ENCODE data around the gene ADGRA1.
"Not testable (repeated sequence)": the region's sequence is repeated elsewhere in the genome, so short reads cannot be mapped to it uniquely, and the experiment has no call there.

ADGRA1 gene

DNA sequence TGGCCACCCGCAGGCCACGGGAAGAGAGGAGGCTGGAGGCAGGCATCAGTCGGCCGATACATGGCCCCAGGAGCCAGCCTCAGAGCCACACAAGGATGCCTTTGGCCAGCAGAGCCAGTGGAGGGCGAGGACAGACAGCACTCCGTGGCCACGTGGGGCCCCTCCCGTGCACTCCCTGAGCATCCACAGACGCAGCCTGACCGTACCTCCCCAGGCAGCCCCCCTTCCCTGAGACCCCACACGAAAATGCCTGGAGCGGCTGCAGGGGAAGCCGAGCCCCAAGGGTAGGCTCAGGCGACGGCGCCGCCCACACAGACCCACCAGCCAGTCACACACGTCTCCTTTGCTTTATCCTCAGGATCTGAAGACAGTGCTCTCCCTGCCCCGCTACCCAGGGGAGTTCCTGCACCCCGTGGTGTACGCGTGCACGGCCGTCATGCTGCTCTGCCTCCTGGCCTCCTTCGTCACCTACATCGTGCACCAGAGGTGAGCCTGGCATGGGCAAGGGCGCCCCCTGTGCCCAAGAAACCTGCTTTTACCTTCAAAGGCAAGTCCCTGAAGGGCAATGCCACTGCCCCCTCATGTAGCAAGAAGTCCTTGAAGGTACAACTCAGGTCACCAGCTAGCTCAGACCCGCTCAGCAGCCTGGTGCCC, 9.0 kb downstream of the ADGRA1 start:
- DNase-seq = no peak

DNA sequence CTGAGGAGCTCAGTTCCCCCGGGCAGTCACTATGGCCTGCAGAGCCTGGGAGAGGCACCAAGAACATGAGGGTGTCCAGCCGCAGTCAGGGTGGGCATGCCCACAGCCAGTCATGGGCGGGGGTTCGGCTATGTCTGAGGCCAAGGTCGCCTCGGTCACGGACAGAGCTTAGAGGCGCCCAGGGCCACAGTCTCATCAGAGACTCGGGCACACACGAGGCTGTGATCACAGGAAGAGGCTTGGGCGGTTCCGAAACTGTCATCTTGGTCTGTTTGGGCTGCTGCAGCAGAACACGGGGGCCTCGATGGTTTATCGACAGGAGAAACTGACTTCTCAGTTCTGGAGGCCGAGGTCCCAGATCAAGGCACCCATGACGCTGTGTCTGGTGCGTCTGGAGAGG, 9.7 kb downstream of the ADGRA1 start:
- no peak for DNase-seq

DNA sequence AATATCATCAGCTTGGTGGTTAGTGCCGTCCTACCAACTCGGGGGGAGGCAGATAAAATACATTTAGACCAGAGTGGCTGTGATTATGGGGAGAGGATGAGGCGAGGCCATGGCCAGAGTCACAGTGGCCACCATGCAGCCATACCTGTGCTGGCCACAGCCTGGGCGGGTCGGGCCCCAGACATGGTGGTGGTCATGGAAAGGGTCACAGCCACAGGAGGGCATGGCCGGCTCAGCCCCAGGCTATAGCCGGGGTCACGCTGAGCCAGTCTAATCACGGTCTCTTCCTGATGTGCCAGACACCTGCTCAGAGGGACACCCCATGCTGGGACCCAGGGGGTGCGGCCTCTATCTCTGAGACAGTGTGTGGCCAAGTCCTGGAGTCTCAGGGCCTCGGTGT, 10.2 kb downstream of the ADGRA1 start:
- no peak for DNase-seq

DNA sequence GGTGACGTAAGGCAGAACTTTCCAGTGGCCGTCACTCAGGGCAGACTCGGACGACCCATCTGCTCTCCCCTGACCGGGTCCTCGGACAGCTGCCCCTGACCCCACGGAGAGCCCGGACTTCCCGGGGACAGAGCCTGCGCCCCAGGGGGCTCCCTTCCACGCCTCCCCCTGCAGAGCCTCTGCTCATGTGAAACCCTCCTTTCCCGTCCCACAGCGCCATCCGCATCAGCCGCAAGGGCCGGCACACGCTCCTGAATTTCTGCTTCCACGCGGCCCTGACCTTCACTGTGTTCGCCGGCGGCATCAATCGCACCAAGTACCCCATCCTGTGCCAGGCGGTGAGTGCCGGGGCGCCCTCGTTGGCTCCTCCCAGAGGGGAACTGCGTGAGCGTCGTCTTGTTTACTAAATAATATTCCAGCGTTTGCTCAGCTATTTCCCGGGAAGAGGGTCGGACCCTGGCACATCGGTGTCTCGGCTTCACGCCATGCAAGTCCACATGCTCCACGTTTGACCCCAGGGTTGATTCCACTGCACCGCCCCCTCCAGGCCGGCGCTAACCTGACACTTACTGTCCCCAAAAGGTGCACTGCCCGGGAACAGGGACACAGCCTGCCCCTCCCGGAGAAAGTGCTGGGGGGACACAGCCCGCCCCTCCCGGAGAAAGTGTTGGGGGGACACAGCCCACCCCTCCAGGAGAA, 10.9 kb downstream of the ADGRA1 start:
- no peak for DNase-seq

DNA sequence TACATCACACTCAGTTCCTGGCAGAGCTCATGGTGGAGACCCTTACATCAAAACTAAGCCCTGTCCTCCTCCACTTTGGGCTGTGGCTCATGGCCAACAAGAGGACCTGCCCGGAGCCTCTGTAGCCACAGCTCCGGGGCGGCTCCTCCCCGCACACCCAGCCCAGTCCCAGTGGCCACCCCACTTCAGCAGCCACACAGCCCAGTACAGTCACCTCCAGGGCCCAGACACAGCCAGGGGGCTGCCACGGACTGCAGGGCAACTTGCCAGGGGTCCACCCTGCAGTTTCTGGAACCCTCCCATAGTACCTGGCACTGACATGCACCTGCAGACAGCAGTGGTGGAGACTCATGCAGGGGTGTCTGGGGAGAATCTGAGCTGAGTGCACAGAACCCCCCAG, 11.8 kb downstream of the ADGRA1 start:
- no peak for DNase-seq

DNA sequence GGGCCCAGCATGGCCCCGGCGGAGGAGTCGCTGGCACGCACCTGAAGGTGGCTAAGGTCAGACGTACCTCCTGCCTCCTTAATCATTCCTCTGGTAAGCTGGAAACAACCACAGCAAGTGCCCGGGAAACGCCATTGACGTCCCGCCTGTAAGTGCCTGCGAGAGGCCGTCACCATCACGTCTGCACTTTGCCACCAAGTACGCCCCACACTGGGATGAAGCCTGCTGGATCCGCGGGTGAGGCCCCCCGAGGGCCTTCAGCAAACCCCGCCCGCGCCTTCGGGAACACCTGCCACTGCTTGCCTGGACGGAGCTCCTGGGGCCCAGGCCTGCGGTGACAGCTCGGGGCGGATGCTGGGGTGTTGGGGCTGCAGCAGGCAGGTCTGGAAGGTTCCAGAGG, 12.5 kb downstream of the ADGRA1 start:
- no peak for DNase-seq

DNA sequence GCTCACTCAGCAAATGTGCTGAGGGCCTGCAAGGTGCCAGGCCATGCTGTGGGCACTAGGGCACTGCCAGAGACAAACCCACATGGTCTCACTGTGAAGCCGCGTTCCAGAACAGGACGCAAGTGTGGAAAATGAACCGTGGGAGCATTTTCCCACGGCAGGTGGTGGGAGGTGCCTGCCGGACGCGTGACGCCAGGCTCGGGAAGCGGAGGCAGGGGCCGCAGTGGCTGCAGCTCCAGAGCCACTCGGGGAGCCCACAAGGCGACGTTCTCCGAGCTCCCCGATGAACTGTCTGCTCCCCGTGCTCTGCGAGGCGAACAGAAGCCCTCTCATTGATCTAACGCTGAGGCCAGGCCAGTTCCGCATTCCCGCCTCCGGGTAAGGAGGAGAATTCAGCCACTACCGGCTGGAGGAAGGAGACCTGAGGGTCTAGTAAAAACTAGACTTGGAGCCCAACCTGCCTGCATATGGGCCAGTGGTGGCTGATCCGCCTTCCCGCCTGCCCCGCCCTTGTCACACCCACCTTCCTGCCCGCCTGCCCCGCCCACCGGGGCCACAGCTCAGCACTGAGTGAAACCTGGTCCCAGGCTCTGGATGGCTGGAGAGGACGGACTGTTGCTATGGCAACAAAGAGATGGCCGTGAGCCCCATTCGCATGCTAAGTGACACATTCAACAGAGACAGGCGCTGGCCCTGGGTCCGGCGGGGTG, 13.1 kb downstream of the ADGRA1 start:
- DNase-seq = no peak

DNA sequence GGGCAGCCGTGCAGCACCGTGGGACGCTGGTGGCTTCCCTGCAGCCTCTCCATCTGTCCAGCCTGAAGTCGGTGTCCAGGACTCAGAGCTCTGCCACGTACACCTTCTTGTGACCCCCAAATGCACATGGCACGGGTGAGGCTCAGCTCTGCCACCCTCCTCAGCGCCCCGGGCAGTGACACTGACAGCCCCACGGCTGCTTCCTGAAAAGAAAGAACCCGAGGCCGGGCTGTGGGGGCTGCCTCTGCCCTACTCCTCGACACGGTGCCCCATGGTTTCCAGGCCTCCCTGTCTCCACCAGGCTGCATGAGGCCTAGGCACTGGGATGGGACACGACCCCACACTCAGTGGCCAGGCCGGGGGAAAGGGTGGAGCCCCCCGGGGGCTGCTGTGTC, 13.7 kb downstream of the ADGRA1 start:
- no peak for DNase-seq

DNA sequence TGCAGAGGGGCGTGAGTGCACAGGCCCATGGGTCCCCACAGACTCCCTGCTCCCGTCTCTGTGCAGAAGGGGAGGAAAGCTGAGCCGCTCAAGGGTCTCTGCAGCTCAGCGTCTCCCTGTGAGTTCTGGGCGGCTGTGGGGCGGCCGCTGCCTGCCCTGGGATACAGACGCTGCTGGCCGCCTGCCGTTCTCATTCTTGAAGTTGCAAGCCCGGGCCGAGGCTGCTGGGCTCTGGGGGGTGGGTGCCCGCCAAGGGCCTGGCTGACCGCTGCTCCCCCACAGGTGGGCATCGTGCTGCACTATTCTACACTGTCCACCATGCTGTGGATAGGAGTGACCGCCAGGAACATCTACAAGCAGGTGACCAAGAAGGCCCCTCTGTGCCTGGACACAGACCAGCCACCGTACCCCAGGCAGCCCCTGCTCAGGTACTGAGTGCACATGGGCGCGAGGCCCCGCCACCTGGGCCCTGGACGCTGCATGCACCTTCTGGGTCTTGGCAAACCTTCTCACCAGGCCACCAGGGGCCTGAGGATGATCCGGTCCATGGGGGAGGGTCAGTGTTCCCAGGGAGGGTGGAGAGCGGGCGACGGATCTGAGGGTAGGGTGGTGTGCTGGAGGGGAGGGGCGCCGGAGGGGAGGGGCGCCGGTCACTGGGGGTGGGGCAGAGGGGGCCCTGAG, 14.8 kb downstream of the ADGRA1 start:
- no peak for DNase-seq

DNA sequence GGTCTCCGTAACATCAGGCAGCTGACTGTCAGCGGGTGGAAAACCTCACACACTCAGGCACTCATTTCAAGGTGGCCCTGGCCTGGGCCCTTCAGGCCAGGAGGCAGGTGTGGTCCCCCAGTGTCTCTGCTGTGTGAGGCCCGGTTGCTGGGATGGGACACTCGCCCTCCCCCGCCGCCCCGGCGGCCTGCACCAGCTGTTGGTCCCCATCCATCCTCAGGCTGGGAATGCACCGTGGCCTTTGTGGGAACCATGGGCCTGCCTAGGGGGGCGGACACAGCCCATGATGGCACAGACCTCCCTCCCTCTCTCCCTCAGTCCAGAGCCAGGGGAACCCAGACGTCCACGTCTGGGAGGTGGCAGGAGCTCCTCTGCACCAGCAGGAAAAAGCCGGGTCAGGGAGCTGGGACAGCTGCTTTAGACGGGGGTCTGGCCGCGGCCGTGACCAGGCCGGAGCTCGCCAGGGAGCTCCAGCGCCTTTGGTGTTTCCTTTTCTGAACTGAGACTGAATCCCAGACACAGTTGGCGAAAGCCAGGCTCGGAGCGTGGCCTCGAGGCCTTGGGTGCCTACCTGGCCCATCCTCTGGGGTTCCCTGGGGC, 15.7 kb downstream of the ADGRA1 start:
- DNase-seq = no peak

DNA sequence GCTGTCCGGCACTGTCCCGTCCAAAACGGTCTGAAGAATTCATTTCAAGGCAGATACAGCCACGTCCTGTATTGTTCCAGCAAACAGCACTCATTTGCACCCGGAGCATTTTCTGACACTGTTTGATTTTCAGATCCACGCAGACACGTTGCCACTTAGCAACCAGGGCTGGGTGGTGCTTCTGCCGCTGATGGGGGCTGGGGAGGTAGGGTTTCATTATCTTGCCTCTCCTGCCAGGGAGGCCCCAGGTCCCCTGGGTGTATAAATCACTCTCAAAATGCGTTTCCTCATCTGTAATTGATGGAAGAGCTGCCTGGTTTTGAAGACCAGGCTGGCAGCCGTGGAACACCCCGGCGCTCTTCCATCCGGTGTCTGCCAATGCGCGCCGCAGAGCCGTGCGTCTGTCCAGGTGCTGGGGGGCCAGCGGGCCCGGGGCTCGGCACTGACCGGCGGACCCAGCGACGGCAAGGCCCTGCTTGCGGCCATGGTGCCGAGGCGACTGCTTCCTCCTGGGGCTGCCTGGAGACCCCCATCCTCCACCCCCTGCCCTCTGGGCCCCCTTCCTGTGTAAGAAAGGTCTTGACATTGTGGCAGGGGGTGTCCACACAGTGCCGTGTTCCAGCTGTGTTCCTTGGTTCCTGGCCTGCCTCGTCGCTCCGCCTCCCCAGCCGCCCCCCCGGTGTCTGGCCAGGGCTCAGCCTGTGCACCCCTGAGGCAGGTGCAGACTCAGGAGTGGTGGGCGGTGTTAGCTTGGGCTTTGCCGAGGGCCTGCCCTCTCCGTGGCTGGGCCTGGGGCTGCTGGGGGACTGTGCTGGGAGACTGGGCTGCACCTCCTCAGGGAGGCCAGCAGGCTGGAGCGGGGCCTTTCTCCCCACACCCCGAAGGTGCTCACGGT, 16.6 kb downstream of the ADGRA1 start:
- DNase-seq = no peak

DNA sequence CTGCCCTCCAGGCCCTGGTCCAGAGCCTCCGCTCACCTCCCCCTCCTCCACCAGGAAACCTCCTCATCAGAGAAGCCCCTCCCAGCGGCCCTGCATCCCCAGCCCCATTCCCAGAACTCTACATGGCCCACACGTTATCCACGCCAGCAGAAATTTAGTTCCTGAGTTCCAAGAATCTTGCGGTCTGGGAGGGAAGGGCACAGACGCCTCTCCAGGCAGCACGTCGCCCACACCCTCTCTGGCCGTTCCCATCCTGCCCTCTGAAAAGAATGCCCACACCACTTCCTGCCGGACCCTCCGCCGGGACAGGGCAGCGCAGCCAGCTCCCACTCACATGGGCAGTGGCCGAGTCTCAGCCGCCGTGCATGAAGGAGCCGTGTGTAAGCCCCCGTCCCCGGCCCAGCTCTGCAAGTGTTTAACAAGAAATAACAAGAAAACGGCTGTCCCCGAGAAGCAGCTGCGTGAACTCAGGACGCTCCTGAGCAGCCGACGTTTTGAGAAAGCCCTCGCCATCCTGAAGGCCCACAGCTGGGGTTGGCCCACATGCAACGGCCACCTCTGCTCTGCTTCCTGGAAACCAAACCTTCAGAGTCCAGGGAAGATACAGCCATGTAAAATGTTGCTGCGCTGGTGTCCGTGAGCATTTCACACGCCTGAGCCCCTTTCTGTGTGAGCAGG, 17.4 kb downstream of the ADGRA1 start:
- DNase-seq = no peak

DNA sequence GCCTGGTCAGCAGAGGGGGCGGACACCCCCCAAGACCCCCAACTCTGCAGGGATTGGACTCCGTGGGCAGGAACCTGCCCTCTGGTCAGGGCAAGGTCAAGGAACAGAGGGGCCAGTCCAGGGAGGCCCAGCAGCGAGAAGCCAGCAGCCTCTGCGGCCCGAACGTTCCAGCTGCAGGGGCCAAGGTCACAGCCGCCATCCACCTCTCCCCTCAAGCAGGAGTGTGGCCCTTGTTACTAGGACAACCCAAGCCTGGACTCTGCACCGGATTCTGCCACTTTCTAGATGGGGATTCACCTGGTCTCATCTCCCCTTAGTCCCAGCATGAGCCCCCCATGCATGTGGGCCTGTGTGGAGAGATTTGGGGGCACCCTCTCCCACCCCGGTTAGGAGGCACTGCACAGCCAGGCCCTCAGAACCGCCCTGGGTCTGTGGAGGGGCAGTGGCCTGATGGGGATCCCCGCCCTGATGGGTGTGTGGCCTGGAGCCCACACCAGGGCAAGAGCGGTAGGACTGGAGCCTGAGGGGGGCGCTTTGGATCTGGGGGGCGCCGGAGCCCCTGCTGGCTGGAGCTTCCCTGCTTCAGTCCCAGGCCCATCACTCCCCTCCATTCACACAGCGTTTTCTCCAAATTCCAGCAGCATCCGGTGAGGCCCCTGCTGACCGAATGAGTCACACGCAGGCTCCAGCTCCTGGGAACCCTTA, 18.1 kb downstream of the ADGRA1 start:
- DNase-seq = no peak

DNA sequence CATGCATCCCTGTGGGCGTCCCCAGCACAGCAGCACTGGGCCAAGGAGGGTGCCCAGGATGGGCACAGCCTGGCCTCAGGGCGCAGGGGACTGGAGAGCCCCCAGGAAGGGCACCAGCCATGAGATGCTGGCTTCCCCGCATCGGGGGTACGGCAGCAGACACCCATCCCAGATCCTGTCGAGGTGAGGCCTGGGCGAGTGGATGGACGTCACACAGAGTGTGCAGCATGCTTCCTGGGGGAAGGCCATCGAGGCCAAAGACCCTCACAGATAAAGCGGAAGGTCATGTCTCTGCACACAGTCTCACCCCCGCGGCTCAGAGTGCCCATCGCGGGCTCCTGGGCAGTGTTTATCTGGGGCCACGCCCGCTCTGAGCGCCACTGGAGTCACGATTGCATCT, 18.8 kb downstream of the ADGRA1 start:
- no peak for DNase-seq

DNA sequence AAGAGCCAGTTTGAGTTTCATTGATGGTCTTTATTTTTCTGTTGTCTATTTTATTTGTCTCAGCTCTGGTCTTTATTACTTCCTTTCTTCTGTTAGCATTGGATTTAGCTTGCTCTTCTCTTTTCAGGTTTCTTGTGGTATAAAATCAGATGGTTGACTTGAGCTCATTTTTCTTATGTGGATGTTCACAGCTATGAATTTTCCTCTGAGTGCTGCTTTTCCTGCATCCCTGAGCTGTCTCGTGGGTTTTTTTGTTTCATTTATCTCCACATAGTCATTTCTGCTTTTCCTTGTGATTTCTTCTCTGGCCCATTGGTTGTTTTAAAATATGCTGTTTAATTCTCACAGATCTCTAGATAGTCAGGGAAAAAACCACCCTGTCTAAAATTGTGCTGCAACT, 19.7 kb downstream of the ADGRA1 start:
- no peak for DNase-seq

DNA sequence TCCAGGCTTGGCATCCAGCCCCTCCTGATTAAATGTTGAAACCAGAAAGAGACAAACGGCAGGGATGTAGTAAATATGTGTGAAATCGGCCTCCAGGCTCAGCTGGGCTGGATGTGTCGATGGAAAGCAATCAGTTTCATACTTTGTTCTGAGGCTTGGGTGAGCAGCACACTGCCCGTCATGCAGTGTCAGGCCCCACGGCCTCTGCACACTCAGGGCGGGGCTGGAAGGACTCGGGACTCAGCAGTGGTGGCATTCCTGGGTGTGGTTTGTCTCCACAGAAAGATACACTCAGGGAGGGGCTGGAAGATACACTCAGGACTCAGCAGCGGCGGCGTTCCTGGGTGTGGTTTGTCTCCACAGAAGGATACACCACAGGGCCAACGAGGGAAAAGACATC, 22.0 kb downstream of the ADGRA1 start:
- DNase-seq = no peak

DNA sequence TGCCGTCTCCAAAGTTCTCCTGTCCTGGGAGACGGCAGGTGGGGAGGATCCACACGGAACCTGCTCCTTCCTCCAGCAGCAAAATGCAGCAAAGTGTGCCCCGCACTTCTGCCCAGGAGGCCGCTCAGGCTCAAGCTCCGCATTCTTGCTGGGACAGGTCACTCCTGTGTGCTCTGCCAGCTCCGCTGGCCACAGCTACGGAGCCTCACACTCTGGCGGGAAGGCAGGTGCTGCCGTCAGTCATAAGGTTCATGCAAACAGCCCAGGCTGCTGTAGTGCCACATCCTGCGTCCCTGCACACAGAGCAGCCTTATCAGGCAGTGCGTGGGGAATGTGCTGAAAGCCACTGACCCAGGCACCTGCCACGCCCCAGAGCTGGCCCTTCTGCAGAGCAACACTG, 22.4 kb downstream of the ADGRA1 start:
- DNase-seq = no peak

DNA sequence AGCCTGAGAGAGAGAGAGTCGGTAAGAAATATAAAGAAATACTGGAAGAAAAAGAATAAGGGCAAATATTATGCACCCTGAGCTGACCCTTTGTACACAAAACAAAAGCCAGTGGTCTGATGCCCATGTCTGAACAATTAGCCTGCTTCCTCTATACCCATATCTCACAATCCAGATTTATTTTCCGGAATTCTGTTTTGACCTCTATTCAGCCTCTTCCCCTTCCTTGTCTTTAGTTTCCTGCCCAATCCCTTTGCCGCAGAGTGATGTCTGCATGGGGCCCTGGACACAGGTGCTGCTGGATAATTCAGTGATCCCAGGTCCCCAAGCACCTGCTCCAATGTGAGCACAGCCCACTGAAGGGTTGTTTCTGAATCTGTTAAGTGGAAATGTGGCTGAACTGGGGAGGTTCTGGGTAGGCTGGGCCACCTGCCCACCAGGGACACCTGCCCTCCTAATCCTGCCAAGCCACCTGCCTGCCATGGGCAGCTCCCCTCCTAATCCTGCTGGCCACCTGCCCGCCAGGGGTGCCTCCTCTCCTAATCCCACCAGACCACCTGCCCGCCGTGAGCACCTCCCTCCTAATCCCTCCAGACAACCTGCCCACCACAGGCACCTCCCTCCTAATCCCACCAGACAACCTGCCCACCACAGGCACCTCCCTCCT, 23.0 kb downstream of the ADGRA1 start:
- no peak for DNase-seq

DNA sequence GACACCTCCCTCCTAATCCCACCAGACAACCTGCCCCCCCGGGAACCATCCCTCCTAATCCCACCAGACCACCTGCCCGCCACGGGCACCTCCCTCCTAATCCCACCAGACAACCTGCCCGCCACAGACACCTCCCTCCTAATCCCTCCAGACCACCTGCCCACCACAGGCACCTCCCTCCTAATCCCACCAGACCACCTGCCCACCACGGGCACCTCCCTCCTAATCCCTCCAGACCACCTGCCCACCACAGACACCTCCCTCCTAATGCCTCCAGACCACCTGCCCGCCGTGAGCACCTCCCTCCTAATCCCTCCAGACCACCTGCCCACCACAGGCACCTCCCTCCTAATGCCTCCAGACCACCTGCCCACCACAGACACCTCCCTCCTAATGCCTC, 23.9 kb downstream of the ADGRA1 start:
- DNase-seq = not testable (repeated sequence)

DNA sequence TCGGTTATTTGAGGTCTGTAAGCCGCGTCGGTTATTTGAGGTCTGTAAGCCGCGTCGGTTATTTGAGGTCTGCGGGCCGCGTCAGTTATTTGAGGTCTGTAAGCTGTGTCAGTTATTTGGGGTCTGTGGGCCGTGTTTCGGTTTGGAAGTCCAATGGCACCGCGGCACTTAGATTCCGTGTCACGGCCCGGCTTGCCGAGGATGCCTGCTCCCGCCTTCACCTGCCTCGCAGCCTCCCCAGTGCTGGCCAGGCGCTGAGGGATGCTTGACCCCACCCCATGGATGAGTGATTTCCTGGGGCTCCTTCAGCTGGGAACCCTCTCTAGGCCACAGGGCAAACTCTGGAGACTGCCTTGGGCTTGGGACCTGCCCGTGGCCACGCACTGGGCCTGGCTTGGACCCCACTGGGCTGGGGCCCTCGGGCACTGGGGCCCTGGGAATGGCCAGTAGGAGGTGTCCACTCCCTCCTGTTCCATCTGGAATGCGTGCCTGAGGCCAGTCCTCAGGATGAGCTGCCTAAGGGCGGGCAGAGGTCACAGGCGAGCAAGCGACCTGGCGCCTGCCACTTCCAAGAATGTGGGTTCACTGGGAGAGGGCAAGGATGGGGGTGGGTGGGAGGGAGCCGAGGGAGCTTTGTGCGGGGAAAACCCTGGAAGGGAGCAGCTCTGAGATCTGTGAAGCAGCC, 25.6 kb downstream of the ADGRA1 start:
- DNase-seq = no peak
